Measurements from ENCODE around the gene TEKT2. TPM values are rescaled to one million over a fixed set of nuclear protein-coding genes. Genes with fewer than 3 reads are reported as not detected.

The TEKT2 gene
- total RNA-seq, 2 donors from 2014 or later: 5.6 to 9.5 TPM

DNA sequence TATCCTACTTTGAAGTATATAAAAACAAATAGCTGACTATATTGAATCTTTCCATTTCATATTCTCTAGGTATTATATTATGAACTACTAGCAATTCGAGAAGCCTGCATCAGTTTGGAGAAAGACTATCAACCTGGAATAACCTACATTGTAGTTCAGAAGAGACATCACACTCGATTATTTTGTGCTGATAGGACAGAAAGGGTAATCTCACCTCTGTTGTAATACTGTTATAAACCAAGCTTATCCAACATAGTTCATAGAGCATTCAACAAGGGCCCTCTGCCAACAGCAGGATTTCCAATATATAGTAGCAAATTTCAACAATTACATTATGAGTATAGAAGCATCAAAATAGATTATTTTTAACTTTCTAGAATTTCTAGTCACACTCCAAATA, 43.7 kb upstream of the TEKT2 start:
- no peak overlapping the region for H3K27ac ChIP-seq (ENCODE audit: low read depth, low read length)
- 80 to 96% methylated on average over 1 to 2 of the region's 2 CpGs for WGBS, 2 experiments (ENCODE audit: insufficient coverage in 1 of 2, insufficient read length in 1 of 2)
- DNase-seq: no peak
- H3K9ac ChIP-seq (ENCODE audit: extremely low read depth, low read length, poor library complexity, severe bottlenecking): no peak overlapping the region
- Mint-ChIP-seq H3K27ac (no peak overlapping the region), H3K9me3 (no peaks in the 10 kb centered on the region), H3K4me3 (no peak overlapping the region), H3K27me3 (ENCODE audit: insufficient read depth) (no peaks in the 10 kb centered on the region), H3K36me3 (ENCODE audit: low read depth) (peaks cover 40% of the 10 kb centered on the region), H3K4me1 (no peaks in the 10 kb centered on the region)
- no peaks in the 10 kb centered on the region for H3K27me3 ChIP-seq (ENCODE audit: control insufficient read depth, insufficient read depth, low read length, poor library complexity, severe bottlenecking)
- H3K9me3 ChIP-seq (ENCODE audit: control insufficient read depth, low read length): no peaks in the 10 kb centered on the region
- peaks cover 54% of the 10 kb centered on the region for H3K36me3 ChIP-seq (ENCODE audit: control insufficient read depth, insufficient read depth, low read length)
- no peak overlapping the region for H3K4me3 ChIP-seq (ENCODE audit: low read length)
- TF ChIP-seq, protein P1, sequence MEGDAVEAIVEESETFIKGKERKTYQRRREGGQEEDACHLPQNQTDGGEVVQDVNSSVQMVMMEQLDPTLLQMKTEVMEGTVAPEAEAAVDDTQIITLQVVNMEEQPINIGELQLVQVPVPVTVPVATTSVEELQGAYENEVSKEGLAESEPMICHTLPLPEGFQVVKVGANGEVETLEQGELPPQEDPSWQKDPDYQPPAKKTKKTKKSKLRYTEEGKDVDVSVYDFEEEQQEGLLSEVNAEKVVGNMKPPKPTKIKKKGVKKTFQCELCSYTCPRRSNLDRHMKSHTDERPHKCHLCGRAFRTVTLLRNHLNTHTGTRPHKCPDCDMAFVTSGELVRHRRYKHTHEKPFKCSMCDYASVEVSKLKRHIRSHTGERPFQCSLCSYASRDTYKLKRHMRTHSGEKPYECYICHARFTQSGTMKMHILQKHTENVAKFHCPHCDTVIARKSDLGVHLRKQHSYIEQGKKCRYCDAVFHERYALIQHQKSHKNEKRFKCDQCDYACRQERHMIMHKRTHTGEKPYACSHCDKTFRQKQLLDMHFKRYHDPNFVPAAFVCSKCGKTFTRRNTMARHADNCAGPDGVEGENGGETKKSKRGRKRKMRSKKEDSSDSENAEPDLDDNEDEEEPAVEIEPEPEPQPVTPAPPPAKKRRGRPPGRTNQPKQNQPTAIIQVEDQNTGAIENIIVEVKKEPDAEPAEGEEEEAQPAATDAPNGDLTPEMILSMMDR (conservative IDR thresholded peaks at IDR 0.05): no peak
- no peaks in the 10 kb centered on the region for H3K4me1 ChIP-seq (ENCODE audit: control insufficient read depth, insufficient read depth, low read length)

- H3K9ac ChIP-seq (ENCODE audit: extremely low read depth, low read length, poor library complexity, severe bottlenecking): no peak overlapping the region
- Mint-ChIP-seq H3K27ac (no peak overlapping the region), H3K36me3 (ENCODE audit: low read depth) (peaks cover 34% of the 10 kb centered on the region), H3K4me1 (no peaks in the 10 kb centered on the region), H3K27me3 (ENCODE audit: insufficient read depth) (no peaks in the 10 kb centered on the region), H3K4me3 (no peak overlapping the region), H3K9me3 (no peaks in the 10 kb centered on the region)
- no peaks in the 10 kb centered on the region for H3K27me3 ChIP-seq (ENCODE audit: control insufficient read depth, insufficient read depth, low read length, poor library complexity, severe bottlenecking)
- TF ChIP-seq, protein P1 (conservative IDR thresholded peaks at IDR 0.05): no peak
- no peak overlapping the region for H3K4me3 ChIP-seq (ENCODE audit: low read length)
- H3K36me3 ChIP-seq (ENCODE audit: control insufficient read depth, insufficient read depth, low read length): peaks cover 43% of the 10 kb centered on the region
- H3K9me3 ChIP-seq (ENCODE audit: control insufficient read depth, low read length): no peaks in the 10 kb centered on the region
- no peak for DNase-seq
- no peak overlapping the region for H3K27ac ChIP-seq (ENCODE audit: low read depth, low read length)
- no peaks in the 10 kb centered on the region for H3K4me1 ChIP-seq (ENCODE audit: control insufficient read depth, insufficient read depth, low read length)
These were observed 32.1 kb upstream of the TEKT2 start for GRCh38 chr1:36051821-36052220.

DNA sequence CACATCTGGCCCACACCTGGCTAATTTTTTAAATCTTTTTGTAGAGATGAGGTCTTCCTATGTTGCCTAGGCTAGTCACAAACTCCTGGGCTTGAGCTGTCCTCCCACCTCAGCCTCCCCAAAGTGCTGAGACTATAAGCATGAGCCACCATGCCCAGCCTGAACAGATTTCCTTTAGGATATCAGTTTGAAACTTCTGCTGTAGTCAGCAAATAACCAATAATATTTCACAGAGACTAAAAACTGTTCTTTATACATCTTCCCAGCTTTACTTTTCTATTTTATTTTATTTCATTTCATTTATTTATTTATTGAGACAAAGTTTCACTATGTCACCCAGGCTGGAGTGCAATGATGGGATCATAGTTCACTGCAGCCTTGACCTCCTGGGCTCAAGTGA, 29.9 kb upstream of the TEKT2 start:
- no peaks in the 10 kb centered on the region for H3K27me3 Mint-ChIP-seq (ENCODE audit: insufficient read depth)
- Histone ChIP-seq H3K4me1 (ENCODE audit: control insufficient read depth, insufficient read depth, low read length) (no peaks in the 10 kb centered on the region), H3K4me3 (ENCODE audit: low read length) (no peak overlapping the region), H3K27me3 (ENCODE audit: control insufficient read depth, insufficient read depth, low read length, poor library complexity, severe bottlenecking) (no peaks in the 10 kb centered on the region), H3K9me3 (ENCODE audit: control insufficient read depth, low read length) (no peaks in the 10 kb centered on the region), H3K9ac (ENCODE audit: extremely low read depth, low read length, poor library complexity, severe bottlenecking) (no peak overlapping the region), H3K27ac (ENCODE audit: low read depth, low read length) (no peak overlapping the region), H3K36me3 (ENCODE audit: control insufficient read depth, insufficient read depth, low read length) (peaks cover 31% of the 10 kb centered on the region)
- no peaks in the 10 kb centered on the region for H3K4me1 Mint-ChIP-seq
- H3K9me3 Mint-ChIP-seq: no peaks in the 10 kb centered on the region
- H3K27ac Mint-ChIP-seq: no peak overlapping the region
- peaks cover 12% of the 10 kb centered on the region for H3K36me3 Mint-ChIP-seq (ENCODE audit: low read depth)
- TF ChIP-seq, protein P1 (conservative IDR thresholded peaks at IDR 0.05): no peak
- no peak overlapping the region for H3K4me3 Mint-ChIP-seq
- DNase-seq: no peak

All from endodermal cell (in vitro differentiated cells).